Measurements from ENCODE around the gene CPEB3. TPM values are rescaled to one million over a fixed set of nuclear protein-coding genes. Genes with fewer than 3 reads are reported as not detected.

Gene CPEB3
- total and polyA plus RNA-seq, 9 of the 15 experiments (the other 6 are each of a cell fraction or from before 2014, with no cell fraction given) = 0.15 to 1.2 (median 0.51) TPM

DNA sequence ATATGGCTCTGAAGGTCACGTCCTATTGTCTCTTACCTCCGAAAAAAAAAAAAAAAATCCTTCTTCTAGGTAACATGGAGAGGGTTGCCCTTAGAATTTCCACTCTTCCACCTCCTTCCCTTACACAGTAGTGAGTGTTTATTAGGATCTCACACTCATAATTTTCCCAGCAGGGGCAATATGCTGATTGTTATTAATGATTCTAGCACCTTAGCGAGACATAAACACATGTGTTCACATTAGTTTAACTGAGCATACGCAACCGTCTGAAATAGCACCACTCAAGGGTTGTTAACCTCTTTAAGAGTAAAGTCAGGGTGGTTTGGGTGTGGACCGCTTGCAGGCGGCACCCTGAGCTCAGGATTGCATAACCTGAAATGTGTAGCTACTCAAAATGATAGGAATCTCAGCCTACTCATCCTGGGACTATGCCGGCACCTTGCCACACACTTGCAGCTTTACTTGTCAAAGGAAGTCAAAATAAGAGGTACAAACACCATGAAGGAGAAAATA is 52.2 kb downstream of the CPEB3 start (continued):
- peak; percentile 90 for TF ChIP-seq MYC (IDR thresholded peaks at IDR 0.05; ENCODE audit: low read depth, low read length)
- TF ChIP-seq MYC (CRISPR knock-in tag; IDR thresholded peaks at IDR 0.05; ENCODE audit: borderline replicate concordance, low read depth) = no peak

GRCh38 chr10:92238054-92238585 is 52.8 kb downstream of the CPEB3 start:
- peak overlapping the region; percentile 25; the same call in 1 of the 3 replicates for H3K27ac ChIP-seq (ENCODE audit: extremely low read depth, low read depth, low read length)
- H3K4me2 ChIP-seq (ENCODE audit: insufficient read depth, low read length) = peak overlapping the region; percentile 50; the same call in 1 of the 2 replicates
- H3K9me3 ChIP-seq (replicated peaks; ENCODE audit: control insufficient read depth, insufficient read depth, low read depth, low read length) = no peaks in the 10 kb centered on the region
- H3K79me2 ChIP-seq (ENCODE audit: control insufficient read depth, insufficient read depth, low read length) = no peaks in the 10 kb centered on the region
- WGBS (ENCODE audit: insufficient coverage, low coverage, missing lambda C conversion rate) = 80% methylated on average over 3 of the region's 3 CpGs
- FAIRE-seq (no peak), DNase-seq (ENCODE audit: extremely low read depth in 1 of 4, low spot score in 3 of 4) (no peak), ATAC-seq (no peak)
- in situ Hi-C loops (cut with MboI) = no loop called here
- BruUV-seq (replicated peaks) = TSS peak; percentile 28
- no peak overlapping the region for H3K4me3 ChIP-seq
- ChIA-PET CTCF (ENCODE audit: low intra/inter-chr PET ratio) (no interaction called here), POLR2A (interaction anchor here (0.6 to 1.4 kb wide), 4 partner anchors 22 to 54 kb away, joined by 3 read pairs; partner anchors contain the start of genes CPEB3 and MARCHF5)
- H3K4me1 ChIP-seq (replicated peaks in 1 of 2; ENCODE audit: control insufficient read depth in 2 of 2, insufficient read depth in 2 of 2, low read length in 2 of 2) = peaks cover 8 to 13% of the 10 kb centered on the region in 2 experiments
- H2AFZ ChIP-seq (ENCODE audit: low read depth, low read length) = no peak overlapping the region
- H3K9ac ChIP-seq (ENCODE audit: insufficient read depth in 1 of 2, low read depth in 2 of 2, low read length in 2 of 2) = peak overlapping the region in 1 of 2 experiments; percentile 27; a peak in 2 of 4 replicates
- H3K36me3 ChIP-seq (ENCODE audit: control insufficient read depth, insufficient read depth, low read length) = no peaks in the 10 kb centered on the region; the same call in 2 of the 3 replicates
- H3K9me1 ChIP-seq (ENCODE audit: control insufficient read depth, insufficient read depth, low read length) = no peaks in the 10 kb centered on the region
- H4K20me1 ChIP-seq (replicated peaks; ENCODE audit: control insufficient read depth, insufficient read depth, low read length) = no peaks in the 10 kb centered on the region
- intact Hi-C loops (cut with micrococcal nuclease) = no loop called here
- 0 out of 2 replicates have a peak, but pooled peaks have one; percentile 22 for TF ChIP-seq ZFP91 (CRISPR knock-in tag; IDR thresholded peaks at IDR 0.05)
- no peak for TF ChIP-seq SMAD3 (CRISPR knock-in tag; conservative IDR thresholded peaks at IDR 0.05)
- TF ChIP-seq TAF9B (IDR thresholded peaks at IDR 0.05; ENCODE audit: partially characterized antibody) = no peak
- TF ChIP-seq NFRKB (IDR thresholded peaks at IDR 0.05; ENCODE audit: low read depth) = peak; percentile 28; the same call in 1 of the 2 replicates
- no peak for TF ChIP-seq MYC (IDR thresholded peaks at IDR 0.05; ENCODE audit: low read depth, low read length)
- no peak for TF ChIP-seq MYC (CRISPR knock-in tag; IDR thresholded peaks at IDR 0.05; ENCODE audit: borderline replicate concordance, low read depth)
- no peak for TF ChIP-seq FOSL1 (tag; conservative IDR thresholded peaks at IDR 0.05)
- TF ChIP-seq GTF2E2 (tag; IDR thresholded peaks at IDR 0.05) = peak; percentile 50; the same call in 1 of the 2 replicates
- TF ChIP-seq, protein P1, sequence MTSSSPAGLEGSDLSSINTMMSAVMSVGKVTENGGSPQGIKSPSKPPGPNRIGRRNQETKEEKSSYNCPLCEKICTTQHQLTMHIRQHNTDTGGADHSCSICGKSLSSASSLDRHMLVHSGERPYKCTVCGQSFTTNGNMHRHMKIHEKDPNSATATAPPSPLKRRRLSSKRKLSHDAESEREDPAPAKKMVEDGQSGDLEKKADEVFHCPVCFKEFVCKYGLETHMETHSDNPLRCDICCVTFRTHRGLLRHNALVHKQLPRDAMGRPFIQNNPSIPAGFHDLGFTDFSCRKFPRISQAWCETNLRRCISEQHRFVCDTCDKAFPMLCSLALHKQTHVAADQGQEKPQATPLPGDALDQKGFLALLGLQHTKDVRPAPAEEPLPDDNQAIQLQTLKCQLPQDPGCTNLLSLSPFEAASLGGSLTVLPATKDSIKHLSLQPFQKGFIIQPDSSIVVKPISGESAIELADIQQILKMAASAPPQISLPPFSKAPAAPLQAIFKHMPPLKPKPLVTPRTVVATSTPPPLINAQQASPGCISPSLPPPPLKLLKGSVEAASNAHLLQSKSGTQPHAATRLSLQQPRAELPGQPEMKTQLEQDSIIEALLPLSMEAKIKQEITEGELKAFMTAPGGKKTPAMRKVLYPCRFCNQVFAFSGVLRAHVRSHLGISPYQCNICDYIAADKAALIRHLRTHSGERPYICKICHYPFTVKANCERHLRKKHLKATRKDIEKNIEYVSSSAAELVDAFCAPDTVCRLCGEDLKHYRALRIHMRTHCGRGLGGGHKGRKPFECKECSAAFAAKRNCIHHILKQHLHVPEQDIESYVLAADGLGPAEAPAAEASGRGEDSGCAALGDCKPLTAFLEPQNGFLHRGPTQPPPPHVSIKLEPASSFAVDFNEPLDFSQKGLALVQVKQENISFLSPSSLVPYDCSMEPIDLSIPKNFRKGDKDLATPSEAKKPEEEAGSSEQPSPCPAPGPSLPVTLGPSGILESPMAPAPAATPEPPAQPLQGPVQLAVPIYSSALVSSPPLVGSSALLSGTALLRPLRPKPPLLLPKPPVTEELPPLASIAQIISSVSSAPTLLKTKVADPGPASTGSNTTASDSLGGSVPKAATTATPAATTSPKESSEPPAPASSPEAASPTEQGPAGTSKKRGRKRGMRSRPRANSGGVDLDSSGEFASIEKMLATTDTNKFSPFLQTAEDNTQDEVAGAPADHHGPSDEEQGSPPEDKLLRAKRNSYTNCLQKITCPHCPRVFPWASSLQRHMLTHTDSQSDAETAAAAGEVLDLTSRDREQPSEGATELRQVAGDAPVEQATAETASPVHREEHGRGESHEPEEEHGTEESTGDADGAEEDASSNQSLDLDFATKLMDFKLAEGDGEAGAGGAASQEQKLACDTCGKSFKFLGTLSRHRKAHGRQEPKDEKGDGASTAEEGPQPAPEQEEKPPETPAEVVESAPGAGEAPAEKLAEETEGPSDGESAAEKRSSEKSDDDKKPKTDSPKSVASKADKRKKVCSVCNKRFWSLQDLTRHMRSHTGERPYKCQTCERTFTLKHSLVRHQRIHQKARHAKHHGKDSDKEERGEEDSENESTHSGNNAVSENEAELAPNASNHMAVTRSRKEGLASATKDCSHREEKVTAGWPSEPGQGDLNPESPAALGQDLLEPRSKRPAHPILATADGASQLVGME (CRISPR knock-in tag; IDR thresholded peaks at IDR 0.05) = no peak
- no peak for TF ChIP-seq ZEB2 (IDR thresholded peaks at IDR 0.05)
- no peak for TF ChIP-seq POLR3A (IDR thresholded peaks at IDR 0.05; ENCODE audit: borderline replicate concordance, extremely low read depth, insufficient read depth, insufficient read length)
- no peak for TF ChIP-seq SUPT5H (IDR thresholded peaks at IDR 0.05)
- no peaks in the 10 kb centered on the region for H3K27me3 ChIP-seq (ENCODE audit: control insufficient read depth in 2 of 2, insufficient read depth in 2 of 2, low read length in 2 of 2)

Data from K562 (cell line).